H1 (cell line): ENCODE measurements around the gene ZXDB. TPM values are rescaled to one million over a fixed set of nuclear protein-coding genes. Genes with fewer than 3 reads are reported as not detected.

Source experiments
- polyA plus RNA-seq, 7 experiments: library from polyadenylated mRNA; depleted of rRNA in 3 of 7; stranded (reverse) in 5 of 7; unstranded in 2 of 7; fragments of >200 nt in 5 of 7; fragments of 200-250 nt in 2 of 7; gene quantifications; 1 replicate in 5 of 7; 2 replicates in 1 of 7; 4 replicates in 1 of 7; pipeline versions ENCODE4 v1.2.1 to v1.2.3, GENCODE V29; 2011 to 2013; ENCODE audit warnings: missing spikeins in 2 of 7, mixed read lengths in 2 of 7
- total RNA-seq: library from RNA; stranded (reverse); fragmentation: NEBNext Ultra II Directional; extraction: Animal tissue kit (Norgen Biotek cat#: 25700); gene quantifications from 2 replicates; pipeline ENCODE4 v1.2.1, GENCODE V29; 2021
- TF ChIP-seq, protein P1 (sequence below): fragments of 300-600 bp; sonication (generic); IDR thresholded peaks from 2 replicates; pipeline ENCODE4 v1.7.1; 2012; ENCODE audit warnings: low read length, moderate library complexity, mild to moderate bottlenecking, inconsistent platforms; ENCODE audit not compliant: insufficient replicate concordance

The ZXDB gene
- total and polyA plus RNA-seq, 2 of the 8 experiments (the other 6 are each of a cell fraction or from before 2014, with no cell fraction given): 4.0 to 6.7 TPM

DNA sequence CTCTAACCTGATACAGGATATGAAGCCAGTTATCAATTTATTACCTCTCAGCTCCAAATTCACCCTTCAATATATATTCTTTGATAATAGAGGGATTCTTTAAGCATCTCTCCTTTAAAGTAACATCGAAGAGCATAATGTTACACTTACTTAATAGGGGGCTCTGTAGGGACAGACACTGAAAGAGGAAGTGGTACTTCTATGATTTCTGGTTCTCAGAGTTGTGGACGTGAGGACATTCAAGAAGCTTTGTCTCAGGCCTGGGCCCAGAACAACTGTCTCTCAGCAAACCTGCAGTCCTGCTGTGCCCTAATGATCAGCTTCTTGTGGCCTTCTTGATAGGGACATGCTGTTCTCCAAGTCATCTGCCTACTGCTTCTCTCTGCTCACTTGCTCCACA lies 4.2 kb upstream of the ZXDB start (continued):
- TF ChIP-seq, protein P1, sequence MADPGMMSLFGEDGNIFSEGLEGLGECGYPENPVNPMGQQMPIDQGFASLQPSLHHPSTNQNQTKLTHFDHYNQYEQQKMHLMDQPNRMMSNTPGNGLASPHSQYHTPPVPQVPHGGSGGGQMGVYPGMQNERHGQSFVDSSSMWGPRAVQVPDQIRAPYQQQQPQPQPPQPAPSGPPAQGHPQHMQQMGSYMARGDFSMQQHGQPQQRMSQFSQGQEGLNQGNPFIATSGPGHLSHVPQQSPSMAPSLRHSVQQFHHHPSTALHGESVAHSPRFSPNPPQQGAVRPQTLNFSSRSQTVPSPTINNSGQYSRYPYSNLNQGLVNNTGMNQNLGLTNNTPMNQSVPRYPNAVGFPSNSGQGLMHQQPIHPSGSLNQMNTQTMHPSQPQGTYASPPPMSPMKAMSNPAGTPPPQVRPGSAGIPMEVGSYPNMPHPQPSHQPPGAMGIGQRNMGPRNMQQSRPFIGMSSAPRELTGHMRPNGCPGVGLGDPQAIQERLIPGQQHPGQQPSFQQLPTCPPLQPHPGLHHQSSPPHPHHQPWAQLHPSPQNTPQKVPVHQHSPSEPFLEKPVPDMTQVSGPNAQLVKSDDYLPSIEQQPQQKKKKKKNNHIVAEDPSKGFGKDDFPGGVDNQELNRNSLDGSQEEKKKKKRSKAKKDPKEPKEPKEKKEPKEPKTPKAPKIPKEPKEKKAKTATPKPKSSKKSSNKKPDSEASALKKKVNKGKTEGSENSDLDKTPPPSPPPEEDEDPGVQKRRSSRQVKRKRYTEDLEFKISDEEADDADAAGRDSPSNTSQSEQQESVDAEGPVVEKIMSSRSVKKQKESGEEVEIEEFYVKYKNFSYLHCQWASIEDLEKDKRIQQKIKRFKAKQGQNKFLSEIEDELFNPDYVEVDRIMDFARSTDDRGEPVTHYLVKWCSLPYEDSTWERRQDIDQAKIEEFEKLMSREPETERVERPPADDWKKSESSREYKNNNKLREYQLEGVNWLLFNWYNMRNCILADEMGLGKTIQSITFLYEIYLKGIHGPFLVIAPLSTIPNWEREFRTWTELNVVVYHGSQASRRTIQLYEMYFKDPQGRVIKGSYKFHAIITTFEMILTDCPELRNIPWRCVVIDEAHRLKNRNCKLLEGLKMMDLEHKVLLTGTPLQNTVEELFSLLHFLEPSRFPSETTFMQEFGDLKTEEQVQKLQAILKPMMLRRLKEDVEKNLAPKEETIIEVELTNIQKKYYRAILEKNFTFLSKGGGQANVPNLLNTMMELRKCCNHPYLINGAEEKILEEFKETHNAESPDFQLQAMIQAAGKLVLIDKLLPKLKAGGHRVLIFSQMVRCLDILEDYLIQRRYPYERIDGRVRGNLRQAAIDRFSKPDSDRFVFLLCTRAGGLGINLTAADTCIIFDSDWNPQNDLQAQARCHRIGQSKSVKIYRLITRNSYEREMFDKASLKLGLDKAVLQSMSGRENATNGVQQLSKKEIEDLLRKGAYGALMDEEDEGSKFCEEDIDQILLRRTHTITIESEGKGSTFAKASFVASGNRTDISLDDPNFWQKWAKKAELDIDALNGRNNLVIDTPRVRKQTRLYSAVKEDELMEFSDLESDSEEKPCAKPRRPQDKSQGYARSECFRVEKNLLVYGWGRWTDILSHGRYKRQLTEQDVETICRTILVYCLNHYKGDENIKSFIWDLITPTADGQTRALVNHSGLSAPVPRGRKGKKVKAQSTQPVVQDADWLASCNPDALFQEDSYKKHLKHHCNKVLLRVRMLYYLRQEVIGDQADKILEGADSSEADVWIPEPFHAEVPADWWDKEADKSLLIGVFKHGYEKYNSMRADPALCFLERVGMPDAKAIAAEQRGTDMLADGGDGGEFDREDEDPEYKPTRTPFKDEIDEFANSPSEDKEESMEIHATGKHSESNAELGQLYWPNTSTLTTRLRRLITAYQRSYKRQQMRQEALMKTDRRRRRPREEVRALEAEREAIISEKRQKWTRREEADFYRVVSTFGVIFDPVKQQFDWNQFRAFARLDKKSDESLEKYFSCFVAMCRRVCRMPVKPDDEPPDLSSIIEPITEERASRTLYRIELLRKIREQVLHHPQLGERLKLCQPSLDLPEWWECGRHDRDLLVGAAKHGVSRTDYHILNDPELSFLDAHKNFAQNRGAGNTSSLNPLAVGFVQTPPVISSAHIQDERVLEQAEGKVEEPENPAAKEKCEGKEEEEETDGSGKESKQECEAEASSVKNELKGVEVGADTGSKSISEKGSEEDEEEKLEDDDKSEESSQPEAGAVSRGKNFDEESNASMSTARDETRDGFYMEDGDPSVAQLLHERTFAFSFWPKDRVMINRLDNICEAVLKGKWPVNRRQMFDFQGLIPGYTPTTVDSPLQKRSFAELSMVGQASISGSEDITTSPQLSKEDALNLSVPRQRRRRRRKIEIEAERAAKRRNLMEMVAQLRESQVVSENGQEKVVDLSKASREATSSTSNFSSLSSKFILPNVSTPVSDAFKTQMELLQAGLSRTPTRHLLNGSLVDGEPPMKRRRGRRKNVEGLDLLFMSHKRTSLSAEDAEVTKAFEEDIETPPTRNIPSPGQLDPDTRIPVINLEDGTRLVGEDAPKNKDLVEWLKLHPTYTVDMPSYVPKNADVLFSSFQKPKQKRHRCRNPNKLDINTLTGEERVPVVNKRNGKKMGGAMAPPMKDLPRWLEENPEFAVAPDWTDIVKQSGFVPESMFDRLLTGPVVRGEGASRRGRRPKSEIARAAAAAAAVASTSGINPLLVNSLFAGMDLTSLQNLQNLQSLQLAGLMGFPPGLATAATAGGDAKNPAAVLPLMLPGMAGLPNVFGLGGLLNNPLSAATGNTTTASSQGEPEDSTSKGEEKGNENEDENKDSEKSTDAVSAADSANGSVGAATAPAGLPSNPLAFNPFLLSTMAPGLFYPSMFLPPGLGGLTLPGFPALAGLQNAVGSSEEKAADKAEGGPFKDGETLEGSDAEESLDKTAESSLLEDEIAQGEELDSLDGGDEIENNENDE: no peak
- TF ChIP-seq, all 59 proteins: peak for 0
